ENCODE results near the gene FAM228B. TPM values are rescaled to one million over a fixed set of nuclear protein-coding genes. Genes with fewer than 3 reads are reported as not detected.
"Not testable (repeated sequence)": the region's sequence is repeated elsewhere in the genome, so short reads cannot be mapped to it uniquely, and the experiment has no call there.

FAM228B gene
- total RNA-seq, 1 donor from 2014 or later = 9.7 TPM

DNA sequence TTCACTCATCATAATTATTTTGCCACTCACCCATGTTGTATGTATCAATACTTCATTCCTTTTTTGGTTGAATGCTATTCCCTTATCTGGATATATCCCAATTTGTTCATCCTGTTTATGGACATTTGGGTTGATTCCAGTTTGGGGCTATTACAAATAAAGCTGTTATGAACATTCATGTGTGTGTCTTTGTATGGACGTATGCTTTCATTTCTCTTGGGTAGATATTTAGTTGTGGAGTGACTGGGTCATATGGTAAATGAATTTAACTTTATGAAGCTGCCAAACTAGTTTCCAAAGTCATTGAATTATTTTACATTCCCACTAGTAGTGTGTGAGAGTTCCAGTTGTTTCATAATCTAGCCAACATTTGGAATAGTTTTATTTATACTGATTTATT is 2.7 kb downstream of the FAM228B start:
- H3K4me3 Mint-ChIP-seq (ENCODE audit: unreplicated experiment) = no peak overlapping the region
- Histone ChIP-seq H3K79me2 (ENCODE audit: insufficient read depth, low read length) (peaks cover 5% of the 10 kb centered on the region), H3K27me3 (ENCODE audit: insufficient read depth, low read length) (no peaks in the 10 kb centered on the region), H3K4me3 (ENCODE audit: insufficient read depth, low read depth, low read length) (no peak overlapping the region), H3K4me2 (ENCODE audit: low read length) (no peak overlapping the region), H3K27ac (ENCODE audit: low read depth, low read length) (no peak overlapping the region), H3K9me3 (ENCODE audit: insufficient read depth, low read depth, low read length) (no peaks in the 10 kb centered on the region), H4K20me1 (ENCODE audit: insufficient read depth, low read length) (no peaks in the 10 kb centered on the region), H3K36me3 (ENCODE audit: insufficient read depth, low read length) (no peaks in the 10 kb centered on the region), H2AFZ (ENCODE audit: low read depth, low read length) (no peak overlapping the region), H3K9ac (ENCODE audit: low read length) (no peak overlapping the region), H3K4me1 (ENCODE audit: insufficient read depth, low read length) (peaks cover 11% of the 10 kb centered on the region)
- H3K27ac Mint-ChIP-seq (ENCODE audit: unreplicated experiment) = no peak overlapping the region
- peaks cover 2% of the 10 kb centered on the region for H3K36me3 Mint-ChIP-seq (ENCODE audit: low read depth, unreplicated experiment)
- peaks cover 3% of the 10 kb centered on the region for H3K4me1 Mint-ChIP-seq (ENCODE audit: low read depth, unreplicated experiment)
- no peaks in the 10 kb centered on the region for H3K27me3 Mint-ChIP-seq (ENCODE audit: low read depth, unreplicated experiment)
- no peaks in the 10 kb centered on the region for H3K9me3 Mint-ChIP-seq (ENCODE audit: unreplicated experiment)
- TF ChIP-seq EZH2 (IDR thresholded peaks at IDR 0.05; ENCODE audit: insufficient read depth, low read length) = no peak
- TF ChIP-seq, protein P1, sequence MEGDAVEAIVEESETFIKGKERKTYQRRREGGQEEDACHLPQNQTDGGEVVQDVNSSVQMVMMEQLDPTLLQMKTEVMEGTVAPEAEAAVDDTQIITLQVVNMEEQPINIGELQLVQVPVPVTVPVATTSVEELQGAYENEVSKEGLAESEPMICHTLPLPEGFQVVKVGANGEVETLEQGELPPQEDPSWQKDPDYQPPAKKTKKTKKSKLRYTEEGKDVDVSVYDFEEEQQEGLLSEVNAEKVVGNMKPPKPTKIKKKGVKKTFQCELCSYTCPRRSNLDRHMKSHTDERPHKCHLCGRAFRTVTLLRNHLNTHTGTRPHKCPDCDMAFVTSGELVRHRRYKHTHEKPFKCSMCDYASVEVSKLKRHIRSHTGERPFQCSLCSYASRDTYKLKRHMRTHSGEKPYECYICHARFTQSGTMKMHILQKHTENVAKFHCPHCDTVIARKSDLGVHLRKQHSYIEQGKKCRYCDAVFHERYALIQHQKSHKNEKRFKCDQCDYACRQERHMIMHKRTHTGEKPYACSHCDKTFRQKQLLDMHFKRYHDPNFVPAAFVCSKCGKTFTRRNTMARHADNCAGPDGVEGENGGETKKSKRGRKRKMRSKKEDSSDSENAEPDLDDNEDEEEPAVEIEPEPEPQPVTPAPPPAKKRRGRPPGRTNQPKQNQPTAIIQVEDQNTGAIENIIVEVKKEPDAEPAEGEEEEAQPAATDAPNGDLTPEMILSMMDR (IDR thresholded peaks at IDR 0.05; ENCODE audit: insufficient read depth, low read depth, low read length) = no peak
- FAIRE-seq = no peak
- no peak for DNase-seq (ENCODE audit: low read depth)

DNA sequence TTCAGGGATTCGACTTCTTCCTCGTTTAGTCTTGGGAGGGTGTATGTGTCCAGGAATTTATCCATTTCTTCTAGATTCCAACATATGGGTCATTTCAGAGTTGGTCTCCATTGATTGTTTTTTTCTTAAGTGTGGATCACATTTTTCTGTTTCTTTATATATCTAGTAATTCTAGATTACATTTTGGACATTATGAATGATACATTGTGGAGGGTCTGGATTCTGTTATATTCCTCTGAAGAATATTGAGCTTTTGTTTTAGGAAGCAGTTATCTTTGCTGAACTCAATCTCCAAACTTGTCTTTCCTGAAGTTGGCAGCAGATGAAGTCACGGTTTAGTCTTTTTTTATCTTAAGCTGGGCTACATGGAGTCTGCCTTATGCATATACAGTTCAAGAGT is 9.3 kb downstream of the FAM228B start:
- no peak overlapping the region for H3K27ac Mint-ChIP-seq (ENCODE audit: unreplicated experiment)
- no peak overlapping the region for H3K4me3 Mint-ChIP-seq (ENCODE audit: unreplicated experiment)

GRCh38 chr2:24140305-24140704 is 17.0 kb downstream of the FAM228B start:
- H3K4me3 Mint-ChIP-seq (ENCODE audit: unreplicated experiment); H3K27me3 ChIP-seq (ENCODE audit: insufficient read depth, low read length); H3K36me3 ChIP-seq (ENCODE audit: insufficient read depth, low read length); FAIRE-seq; H3K79me2 ChIP-seq (ENCODE audit: insufficient read depth, low read length); H3K4me2 ChIP-seq (ENCODE audit: low read length); H3K4me1 Mint-ChIP-seq (ENCODE audit: low read depth, unreplicated experiment); H3K4me3 ChIP-seq (ENCODE audit: insufficient read depth, low read depth, low read length); H3K9me3 ChIP-seq (ENCODE audit: insufficient read depth, low read depth, low read length); H4K20me1 ChIP-seq (ENCODE audit: insufficient read depth, low read length); DNase-seq (ENCODE audit: low read depth); H3K27ac ChIP-seq (ENCODE audit: low read depth, low read length); H3K9me3 Mint-ChIP-seq (ENCODE audit: unreplicated experiment); H3K27ac Mint-ChIP-seq (ENCODE audit: unreplicated experiment); H3K9ac ChIP-seq (ENCODE audit: low read length); H2AFZ ChIP-seq (ENCODE audit: low read depth, low read length); H3K4me1 ChIP-seq (ENCODE audit: insufficient read depth, low read length); H3K27me3 Mint-ChIP-seq (ENCODE audit: low read depth, unreplicated experiment): not testable (repeated sequence)
- H3K36me3 Mint-ChIP-seq (ENCODE audit: low read depth, unreplicated experiment) = peaks cover 13% of the 10 kb centered on the region

More for the DNA sequence above, 9.3 kb downstream of the FAM228B start:
- Histone ChIP-seq H3K9ac (ENCODE audit: low read length) (no peak overlapping the region), H2AFZ (ENCODE audit: low read depth, low read length) (no peak overlapping the region), H3K36me3 (ENCODE audit: insufficient read depth, low read length) (no peaks in the 10 kb centered on the region), H3K27me3 (ENCODE audit: insufficient read depth, low read length) (no peaks in the 10 kb centered on the region), H4K20me1 (ENCODE audit: insufficient read depth, low read length) (no peaks in the 10 kb centered on the region), H3K4me2 (ENCODE audit: low read length) (no peak overlapping the region), H3K4me3 (ENCODE audit: insufficient read depth, low read depth, low read length) (no peak overlapping the region), H3K9me3 (ENCODE audit: insufficient read depth, low read depth, low read length) (no peaks in the 10 kb centered on the region), H3K79me2 (ENCODE audit: insufficient read depth, low read length) (no peaks in the 10 kb centered on the region), H3K27ac (ENCODE audit: low read depth, low read length) (no peak overlapping the region), H3K4me1 (ENCODE audit: insufficient read depth, low read length) (no peaks in the 10 kb centered on the region)
- DNase-seq (ENCODE audit: low read depth) = no peak
- H3K27me3 Mint-ChIP-seq (ENCODE audit: low read depth, unreplicated experiment) = no peaks in the 10 kb centered on the region
- H3K36me3 Mint-ChIP-seq (ENCODE audit: low read depth, unreplicated experiment) = peaks cover 7% of the 10 kb centered on the region
- H3K9me3 Mint-ChIP-seq (ENCODE audit: unreplicated experiment) = peaks cover 7% of the 10 kb centered on the region
- H3K4me1 Mint-ChIP-seq (ENCODE audit: low read depth, unreplicated experiment) = no peaks in the 10 kb centered on the region
- no peak for FAIRE-seq
- no peak for TF ChIP-seq EZH2 (IDR thresholded peaks at IDR 0.05; ENCODE audit: insufficient read depth, low read length)
- TF ChIP-seq, protein P1 (IDR thresholded peaks at IDR 0.05; ENCODE audit: insufficient read depth, low read depth, low read length) = no peak
